Caco-2 (cell line): Measurements from ENCODE around the gene PTPRN2. TPM values are rescaled to one million over a fixed set of nuclear protein-coding genes. Genes with fewer than 3 reads are reported as not detected.

Source experiments
- BruUV-seq: library from RNA; stranded (reverse); fragments of 400-500 nt; replicated peaks from 2 replicates; lab custom pipeline; 2021; lab: Mats Ljungman, UMichigan
- CTCF ChIA-PET: fragments of 300-600 bp; sonication (Branson Sonifier 250); formaldehyde crosslinking; loops from one replicate; lab custom pipeline; 2022; ENCODE audit warnings: antibody characterized with exemption; lab: Charles Lee
- POLR2A ChIA-PET: fragments of 300-600 bp; sonication (Branson Sonifier 250); formaldehyde crosslinking; loops from one replicate; lab custom pipeline; 2022; ENCODE audit warnings: antibody characterized with exemption; lab: Charles Lee
- DNase-seq, 2 experiments: peaks; one replicate each; pipeline versions ENCODE4 v3.0.0 to v3.0.0-alpha.2; 2020 to 2022
- H3K27me3 ChIP-seq: replicated peaks from 2 replicates; pipeline ENCODE4 v1.6.0; 2011; ENCODE audit warnings: low read length; ENCODE audit not compliant: control insufficient read depth, insufficient read depth
- H3K36me3 ChIP-seq: 2 replicates; pipeline ENCODE4 v1.5.1; 2011; ENCODE audit warnings: low read length; ENCODE audit not compliant: control insufficient read depth, insufficient read depth
- H3K4me1 ChIP-seq: fragments of 250-450 bp; sonication (Bioruptor Pico); 2 replicates; pipeline ENCODE4 v1.5.1; 2020; ENCODE audit warnings: mild to moderate bottlenecking
- H3K4me3 ChIP-seq: 2 replicates; pipeline ENCODE4 v1.5.1; 2011; ENCODE audit warnings: low read depth, mild to moderate bottlenecking, control low read depth, low read length
- H3K9me3 ChIP-seq: fragments of 250-450 bp; sonication (Bioruptor Pico); 2 replicates; pipeline ENCODE4 v1.5.1; 2020; ENCODE audit warnings: mild to moderate bottlenecking, moderate library complexity
- H3K27ac Mint-ChIP-seq: one replicate; pipeline ENCODE4 v1.8.0; 2022; ENCODE audit warnings: mixed read lengths; ENCODE audit not compliant: unreplicated experiment
- H3K27me3 Mint-ChIP-seq: one replicate; pipeline ENCODE4 v1.8.0; 2022; ENCODE audit warnings: mixed read lengths; ENCODE audit not compliant: insufficient read depth, unreplicated experiment
- H3K36me3 Mint-ChIP-seq: one replicate; pipeline ENCODE4 v1.8.0; 2022; ENCODE audit warnings: mild to moderate bottlenecking, mixed read lengths; ENCODE audit not compliant: insufficient read depth, unreplicated experiment
- H3K4me1 Mint-ChIP-seq: one replicate; pipeline ENCODE4 v1.8.0; 2022; ENCODE audit warnings: low read depth, mixed read lengths; ENCODE audit not compliant: unreplicated experiment
- H3K4me3 Mint-ChIP-seq: one replicate; pipeline ENCODE4 v1.8.0; 2022; ENCODE audit warnings: mild to moderate bottlenecking, moderate library complexity, mixed read lengths; ENCODE audit not compliant: unreplicated experiment
- H3K9me3 Mint-ChIP-seq: one replicate; pipeline ENCODE4 v1.8.0; 2022; ENCODE audit warnings: mixed read lengths; ENCODE audit not compliant: unreplicated experiment
- CTCF ChIP-seq, 2 experiments: fragments of 200-600 bp in 1 of 2; IDR thresholded peaks; 1 replicate in 1 of 2; 2 replicates in 1 of 2; pipeline versions ENCODE4 v1.5.1 to v1.8.0; 2011 to 2022; ENCODE audit warnings: antibody characterized with exemption in 1 of 2, control low read depth in 1 of 2, inconsistent platforms in 1 of 2, low read depth in 1 of 2, low read length in 1 of 2, mild to moderate bottlenecking in 1 of 2, moderate library complexity in 1 of 2; ENCODE audit not compliant: insufficient read depth in 1 of 2, severe bottlenecking in 1 of 2, unreplicated experiment in 1 of 2
- intact Hi-C: fragments of 100-400 bp; cut with micrococcal nuclease; formaldehyde crosslinking; loops from one replicate; pipeline ENCODE4 v1.10.0; 2022; ENCODE audit not compliant: unreplicated experiment
- total RNA-seq: library from RNA; stranded (reverse); gene quantifications from 2 replicates; pipeline ENCODE4 v1.2.3, GENCODE V29; 2022

PTPRN2 gene
- total RNA-seq, 1 experiment from 2014 or later: 1.4 TPM

- no peak overlapping the region for H3K4me3 ChIP-seq
- no TSS peak for BruUV-seq
- no peaks in the 10 kb centered on the region for H3K9me3 ChIP-seq
- POLR2A ChIA-PET: no interaction called here
- CTCF ChIA-PET: no interaction called here
- intact Hi-C loops: no loop called here
- Mint-ChIP-seq H3K27ac (no peak overlapping the region), H3K27me3 (no peaks in the 10 kb centered on the region), H3K4me1 (no peaks in the 10 kb centered on the region), H3K4me3 (no peak overlapping the region), H3K36me3 (no peaks in the 10 kb centered on the region), H3K9me3 (no peaks in the 10 kb centered on the region)
- H3K4me1 ChIP-seq: no peaks in the 10 kb centered on the region
- H3K36me3 ChIP-seq: no peaks in the 10 kb centered on the region
- TF ChIP-seq CTCF (IDR thresholded peaks at IDR 0.05; ENCODE audit: insufficient read depth in 1 of 2, low read depth in 1 of 2, low read length in 1 of 2, severe bottlenecking in 1 of 2, unreplicated experiment in 1 of 2): no peak
- DNase-seq: no peak
- H3K27me3 ChIP-seq: no peaks in the 10 kb centered on the region
Observed at GRCh38 chr7:157855452-157856213, 732.0 kb downstream of the PTPRN2 start.

DNA sequence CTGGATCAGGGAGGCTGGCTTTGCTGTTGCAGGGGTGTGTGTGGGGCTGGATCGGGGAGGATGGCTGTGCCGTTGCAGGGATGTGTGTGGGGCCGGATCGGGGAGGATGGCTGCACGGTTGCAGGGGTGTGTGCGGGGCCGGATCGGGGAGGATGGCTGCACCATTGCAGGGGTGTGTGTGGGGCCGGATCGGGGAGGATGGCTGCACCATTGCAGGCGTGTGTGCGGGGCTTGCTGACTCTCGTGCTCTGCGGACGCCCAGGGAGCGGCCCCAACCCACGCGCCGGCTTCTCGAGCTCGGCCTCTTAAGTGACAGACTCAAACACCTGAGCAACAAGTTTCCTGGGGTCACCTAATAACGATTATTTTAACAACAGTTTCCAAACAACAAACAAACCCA lies 732.6 kb downstream of the PTPRN2 start:
- POLR2A ChIA-PET: no interaction called here
- no peaks in the 10 kb centered on the region for H3K27me3 Mint-ChIP-seq
- Histone ChIP-seq H3K9me3 (no peaks in the 10 kb centered on the region), H3K4me3 (no peak overlapping the region), H3K36me3 (no peaks in the 10 kb centered on the region), H3K4me1 (no peaks in the 10 kb centered on the region), H3K27me3 (no peaks in the 10 kb centered on the region)
- no peak for TF ChIP-seq CTCF (IDR thresholded peaks at IDR 0.05; ENCODE audit: insufficient read depth in 1 of 2, low read depth in 1 of 2, low read length in 1 of 2, severe bottlenecking in 1 of 2, unreplicated experiment in 1 of 2)
- intact Hi-C loops: no loop called here
- DNase-seq: no peak
- H3K27ac Mint-ChIP-seq: no peak overlapping the region
- no TSS peak for BruUV-seq
- H3K9me3 Mint-ChIP-seq: no peaks in the 10 kb centered on the region
- H3K36me3 Mint-ChIP-seq: no peaks in the 10 kb centered on the region
- CTCF ChIA-PET: no interaction called here
- no peaks in the 10 kb centered on the region for H3K4me1 Mint-ChIP-seq
- no peak overlapping the region for H3K4me3 Mint-ChIP-seq

- no peak overlapping the region for H3K27ac Mint-ChIP-seq
- H3K4me3 Mint-ChIP-seq: no peak overlapping the region
- no peaks in the 10 kb centered on the region for H3K4me1 Mint-ChIP-seq
- no peak for TF ChIP-seq CTCF (IDR thresholded peaks at IDR 0.05; ENCODE audit: insufficient read depth in 1 of 2, low read depth in 1 of 2, low read length in 1 of 2, severe bottlenecking in 1 of 2, unreplicated experiment in 1 of 2)
- Histone ChIP-seq H3K4me1 (no peaks in the 10 kb centered on the region), H3K4me3 (no peak overlapping the region), H3K9me3 (no peaks in the 10 kb centered on the region), H3K36me3 (no peaks in the 10 kb centered on the region), H3K27me3 (no peaks in the 10 kb centered on the region)
- H3K27me3 Mint-ChIP-seq: no peaks in the 10 kb centered on the region
- DNase-seq: no peak
- ChIA-PET CTCF (no interaction called here), POLR2A (no interaction called here)
- H3K36me3 Mint-ChIP-seq: no peaks in the 10 kb centered on the region
- H3K9me3 Mint-ChIP-seq: no peaks in the 10 kb centered on the region
- BruUV-seq: no TSS peak
- intact Hi-C loops: no loop called here
Observed at GRCh38 chr7:157854066-157854891, 733.3 kb downstream of the PTPRN2 start.
